Hepatocyte (in vitro differentiated cells): ENCODE data around the gene NKIRAS2.

Experiments
- EZH2 ChIP-seq: fragments of 200-600 bp; sonication (generic); IDR thresholded peaks from 2 replicates; pipeline ENCODE4 v1.6.1; 2016; ENCODE audit warnings: antibody characterized with exemption, mild to moderate bottlenecking, borderline replicate concordance
- EZH2phosphoT487 ChIP-seq: fragments of 200-600 bp; sonication (generic); IDR thresholded peaks from one replicate; pipeline ENCODE4 v1.6.1; 2018; ENCODE audit warnings: antibody characterized with exemption, mild to moderate bottlenecking, low read depth, moderate library complexity; ENCODE audit not compliant: unreplicated experiment, severe bottlenecking
- TF ChIP-seq, protein P1 (sequence below): fragments of 200-600 bp; sonication (generic); IDR thresholded peaks from 2 replicates; pipeline ENCODE4 v1.5.1; 2016; ENCODE audit warnings: antibody characterized with exemption, mild to moderate bottlenecking; ENCODE audit not compliant: poor library complexity

DNA sequence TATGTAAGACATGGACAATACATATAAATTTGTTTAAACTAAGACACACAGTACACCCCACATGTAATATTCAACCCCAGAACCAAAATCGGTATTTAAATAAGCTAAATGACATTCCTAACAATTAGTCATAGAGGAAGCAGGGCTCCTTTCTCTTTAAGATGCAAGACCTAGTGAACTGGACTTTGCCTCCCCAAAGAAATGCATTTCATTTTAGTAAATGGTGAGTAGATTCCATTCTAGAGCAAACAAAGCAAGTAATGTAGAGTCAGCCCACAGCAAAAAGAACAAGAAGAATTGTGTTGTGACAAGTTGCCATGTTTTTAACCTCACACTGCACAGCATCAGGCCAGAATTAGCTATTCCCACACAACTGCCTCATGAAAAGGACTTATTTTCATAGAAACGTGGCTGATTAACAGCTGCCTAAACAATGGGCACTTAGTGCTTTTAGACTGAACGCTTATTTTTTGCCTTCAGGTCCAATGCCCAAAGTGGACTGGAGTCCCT lies 17.0 kb upstream of the NKIRAS2 start:
- TF ChIP-seq, protein P1, sequence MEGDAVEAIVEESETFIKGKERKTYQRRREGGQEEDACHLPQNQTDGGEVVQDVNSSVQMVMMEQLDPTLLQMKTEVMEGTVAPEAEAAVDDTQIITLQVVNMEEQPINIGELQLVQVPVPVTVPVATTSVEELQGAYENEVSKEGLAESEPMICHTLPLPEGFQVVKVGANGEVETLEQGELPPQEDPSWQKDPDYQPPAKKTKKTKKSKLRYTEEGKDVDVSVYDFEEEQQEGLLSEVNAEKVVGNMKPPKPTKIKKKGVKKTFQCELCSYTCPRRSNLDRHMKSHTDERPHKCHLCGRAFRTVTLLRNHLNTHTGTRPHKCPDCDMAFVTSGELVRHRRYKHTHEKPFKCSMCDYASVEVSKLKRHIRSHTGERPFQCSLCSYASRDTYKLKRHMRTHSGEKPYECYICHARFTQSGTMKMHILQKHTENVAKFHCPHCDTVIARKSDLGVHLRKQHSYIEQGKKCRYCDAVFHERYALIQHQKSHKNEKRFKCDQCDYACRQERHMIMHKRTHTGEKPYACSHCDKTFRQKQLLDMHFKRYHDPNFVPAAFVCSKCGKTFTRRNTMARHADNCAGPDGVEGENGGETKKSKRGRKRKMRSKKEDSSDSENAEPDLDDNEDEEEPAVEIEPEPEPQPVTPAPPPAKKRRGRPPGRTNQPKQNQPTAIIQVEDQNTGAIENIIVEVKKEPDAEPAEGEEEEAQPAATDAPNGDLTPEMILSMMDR, result no peak
- TF ChIP-seq EZH2 (no peak), EZH2phosphoT487 (no peak)
